Endothelial cell of umbilical vein (primary cell): ENCODE measurements around the gene CCNYL1. TPM values are rescaled to one million over a fixed set of nuclear protein-coding genes. Genes with fewer than 3 reads are reported as not detected.

Experiments used
- BruUV-seq: library from RNA; stranded (reverse); fragments of 400-500 nt; replicated peaks from 2 replicates; lab custom pipeline; 2021; lab: Mats Ljungman, UMichigan
- CTCF ChIA-PET: fragments of 300-600, 350-600 bp; sonication (Branson Sonifier 250); formaldehyde crosslinking; loops from one replicate; lab custom pipeline; 2021; ENCODE audit warnings: antibody characterized with exemption, inconsistent platforms; lab: Charles Lee
- POLR2A ChIA-PET: fragments of 300-600, 350-600 bp; sonication (Branson Sonifier 250); formaldehyde crosslinking; loops from one replicate; lab custom pipeline; 2021; ENCODE audit warnings: antibody characterized with exemption, inconsistent platforms; lab: Charles Lee
- DNase-seq: peaks from one replicate; pipeline ENCODE4 v3.0.0-alpha.2; 2011; ENCODE audit warnings: low read depth, low spot score
- FAIRE-seq: peaks from 2 replicates; lab custom pipeline; 2011; peaks lifted over from hg19 to GRCh38; lab: Jason Lieb, UNC
- H2AFZ ChIP-seq: 2 replicates; pipeline ENCODE4 v1.6.0; 2012; ENCODE audit warnings: low read depth, low read length, control low read depth, inconsistent platforms
- H3K27ac ChIP-seq: 2 replicates; pipeline ENCODE4 v1.5.1; 2011; ENCODE audit warnings: low read depth, mild to moderate bottlenecking, control low read depth, low read length, moderate library complexity; ENCODE audit not compliant: insufficient read depth
- H3K27me3 ChIP-seq, 2 experiments: 2 replicates each; pipeline versions ENCODE4 v1.6.0 to v1.6.1; 2011; ENCODE audit warnings: low read length in 2 of 2, mixed read lengths in 1 of 2; ENCODE audit not compliant: control insufficient read depth in 2 of 2, insufficient read depth in 2 of 2
- H3K36me3 ChIP-seq, 2 experiments: 2 replicates in 1 of 2; 3 replicates in 1 of 2; pipeline ENCODE4 v1.5.1; 2011; ENCODE audit warnings: low read length in 2 of 2, mild to moderate bottlenecking in 1 of 2, moderate library complexity in 1 of 2; ENCODE audit not compliant: control insufficient read depth in 2 of 2, insufficient read depth in 2 of 2; ENCODE audit errors: extremely low read depth in 1 of 2
- H3K4me1 ChIP-seq: 3 replicates; pipeline ENCODE4 v1.5.1; 2011; ENCODE audit warnings: mild to moderate bottlenecking, low read length; ENCODE audit not compliant: control insufficient read depth, insufficient read depth; ENCODE audit errors: extremely low read depth
- H3K4me2 ChIP-seq: 2 replicates; pipeline ENCODE4 v1.6.1; 2011; ENCODE audit warnings: low read length, control low read depth, mixed read lengths; ENCODE audit not compliant: insufficient read depth
- H3K4me3 ChIP-seq, 3 experiments: fragments of 200-600 bp in 1 of 3; sonication (generic), shearing (Covaris generic) in 1 of 3; replicated peaks in 1 of 3; 2 replicates each; pipeline ENCODE4 v1.5.1; 2011 to 2016; ENCODE audit warnings: control low read depth in 3 of 3, low read length in 3 of 3, mild to moderate bottlenecking in 2 of 3, inconsistent platforms in 1 of 3, low read depth in 1 of 3, moderate library complexity in 1 of 3; ENCODE audit not compliant: insufficient read depth in 1 of 3
- H3K79me2 ChIP-seq: 2 replicates; pipeline ENCODE4 v1.6.0; 2012; ENCODE audit warnings: low read length, inconsistent platforms; ENCODE audit not compliant: control insufficient read depth, insufficient read depth
- H3K9ac ChIP-seq: replicated peaks from 2 replicates; pipeline ENCODE3; 2011; ENCODE audit warnings: low read length, control low read depth; ENCODE audit not compliant: insufficient read depth; ENCODE audit errors: extremely low read depth
- H3K9me1 ChIP-seq: replicated peaks from 3 replicates; pipeline ENCODE4 v1.6.0; 2011; ENCODE audit warnings: mild to moderate bottlenecking, low read length; ENCODE audit not compliant: control insufficient read depth, insufficient read depth; ENCODE audit errors: extremely low read depth
- H3K9me3 ChIP-seq: replicated peaks from 2 replicates; pipeline ENCODE4 v1.5.1; 2012; ENCODE audit warnings: low read length, inconsistent platforms; ENCODE audit not compliant: control insufficient read depth, insufficient read depth
- H4K20me1 ChIP-seq: replicated peaks from 2 replicates; pipeline ENCODE3; 2011; ENCODE audit warnings: mild to moderate bottlenecking, low read length; ENCODE audit not compliant: control insufficient read depth, insufficient read depth; ENCODE audit errors: extremely low read depth
- EZH2 ChIP-seq: IDR thresholded peaks from 2 replicates; pipeline ENCODE4 v1.6.1; 2012; ENCODE audit warnings: borderline replicate concordance, low read depth, mild to moderate bottlenecking, moderate library complexity, low read length, inconsistent platforms; ENCODE audit not compliant: severe bottlenecking
- FOS ChIP-seq: IDR thresholded peaks from 2 replicates; pipeline ENCODE4 v1.6.1; 2011; ENCODE audit warnings: mild to moderate bottlenecking, low read length, moderate library complexity, borderline replicate concordance; ENCODE audit not compliant: insufficient read depth
- GATA2 ChIP-seq: IDR thresholded peaks from 2 replicates; pipeline ENCODE4 v1.7.0; 2011; ENCODE audit warnings: low read depth, mild to moderate bottlenecking, moderate library complexity, mixed read lengths, low read length; ENCODE audit not compliant: insufficient read length, insufficient read depth
- JUN ChIP-seq: IDR thresholded peaks from 2 replicates; pipeline ENCODE4 v1.6.1; 2011; ENCODE audit warnings: borderline replicate concordance, low read depth; ENCODE audit not compliant: insufficient read length, insufficient read depth
- MYC ChIP-seq: IDR thresholded peaks from one replicate; pipeline ENCODE4 v1.6.1; 2011; ENCODE audit warnings: mild to moderate bottlenecking, low read depth, low read length
- POLR2A ChIP-seq: IDR thresholded peaks from 2 replicates; pipeline ENCODE4 v1.6.1; 2012; ENCODE audit warnings: low read depth, mild to moderate bottlenecking, control low read depth, low read length
- POLR2AphosphoS5 ChIP-seq: IDR thresholded peaks from 2 replicates; pipeline ENCODE4 v1.6.1; 2012; ENCODE audit warnings: low read depth, mild to moderate bottlenecking, control low read depth, low read length, moderate library complexity; ENCODE audit not compliant: insufficient read depth
- dilution Hi-C: fragments of 300-500 bp; cut with MboI; formaldehyde crosslinking; loops from one replicate; pipeline ENCODE4 v1.15.0; 2019; ENCODE audit warnings: low sequenced_read_pairs; ENCODE audit not compliant: extremely low pct_ligation_motif_present
- intact Hi-C: fragments of 100-400 bp; cut with micrococcal nuclease; formaldehyde crosslinking; loops from one replicate; pipeline ENCODE4 v1.10.0; 2022
- polyA plus RNA-seq, 4 experiments: library from polyadenylated mRNA; depleted of rRNA in 3 of 4; stranded (reverse) in 3 of 4; unstranded in 1 of 4; fragments of >200 nt; gene quantifications; 2 replicates each; pipeline versions ENCODE4 v1.2.1 to v1.2.3, GENCODE V29; 2011 to 2012; ENCODE audit warnings: missing spikeins in 1 of 4
- total RNA-seq: library from RNA; stranded (reverse); gene quantifications from 2 replicates; pipeline ENCODE4 v1.2.3, GENCODE V29; 2021
- TF ChIP-seq, protein P1 (sequence below): IDR thresholded peaks from 2 replicates; pipeline ENCODE4 v1.6.1; 2011; ENCODE audit not compliant: insufficient read depth, insufficient read length
- TF ChIP-seq, protein P2 (sequence below), 2 donors: IDR thresholded peaks; 1 replicate in 1 of 2; 2 replicates in 1 of 2; pipeline ENCODE4 v1.5.1; 2011; ENCODE audit warnings: low read length in 2 of 2, mild to moderate bottlenecking in 2 of 2, moderate library complexity in 2 of 2, control low read depth in 1 of 2, inconsistent platforms in 1 of 2, low read depth in 1 of 2; ENCODE audit not compliant: insufficient read depth in 1 of 2; ENCODE audit errors: extremely low read depth in 1 of 2

Gene CCNYL1
- total and polyA plus RNA-seq, 2 donors (not counting 3 experiments of a cell fraction or from before 2014, with no cell fraction given) = 15.2 to 49.3 TPM

DNA sequence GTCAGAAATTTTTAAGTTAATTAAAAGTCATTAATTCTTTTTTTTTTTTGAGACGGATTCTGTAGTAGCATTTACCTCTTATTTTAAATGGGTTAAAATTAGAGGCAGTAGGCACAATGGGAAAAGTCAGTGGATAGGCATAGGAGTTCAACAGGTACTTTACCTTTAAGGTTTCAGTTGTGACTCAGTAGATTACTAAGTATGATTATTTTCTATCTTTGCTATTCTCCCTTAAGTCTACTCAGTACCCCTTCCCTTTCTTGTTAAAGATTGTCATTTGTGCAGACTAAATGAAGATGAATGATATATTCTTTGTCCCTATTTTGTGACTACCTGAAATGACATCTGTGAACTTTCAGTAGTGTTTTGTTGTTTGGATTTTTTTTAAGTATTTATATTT, 19.7 kb downstream of the CCNYL1 start:
- Histone ChIP-seq H3K9me1 (no peaks in the 10 kb centered on the region), H3K27ac (no peak overlapping the region), H3K9me3 (no peaks in the 10 kb centered on the region), H3K4me1 (peaks cover 13% of the 10 kb centered on the region), H3K36me3 (peaks cover 1 to 8% of the 10 kb centered on the region in 2 experiments), H3K79me2 (no peaks in the 10 kb centered on the region), H3K27me3 (no peaks in the 10 kb centered on the region), H3K4me2 (no peak overlapping the region), H2AFZ (no peak overlapping the region), H3K4me3 (no peak overlapping the region), H4K20me1 (no peaks in the 10 kb centered on the region), H3K9ac (no peak overlapping the region)
- dilution Hi-C loops (no loop called here), intact Hi-C loops (no loop called here)
- ChIA-PET CTCF (interaction anchor here (5.9 kb wide), 1 partner anchor 105 kb away, joined by 45 read pairs; the partner anchor contains the start of gene METTL21A), POLR2A (no interaction called here)
- FAIRE-seq = no peak
- TF ChIP-seq GATA2 = no peak
- no peak for TF ChIP-seq POLR2AphosphoS5
- no peak for TF ChIP-seq EZH2
- TF ChIP-seq FOS = no peak
- no peak for TF ChIP-seq JUN
- TF ChIP-seq, protein P1, sequence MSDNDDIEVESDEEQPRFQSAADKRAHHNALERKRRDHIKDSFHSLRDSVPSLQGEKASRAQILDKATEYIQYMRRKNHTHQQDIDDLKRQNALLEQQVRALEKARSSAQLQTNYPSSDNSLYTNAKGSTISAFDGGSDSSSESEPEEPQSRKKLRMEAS = no peak
- TF ChIP-seq POLR2A = no peak
- no peak for TF ChIP-seq MYC
- TF ChIP-seq, protein P2, sequence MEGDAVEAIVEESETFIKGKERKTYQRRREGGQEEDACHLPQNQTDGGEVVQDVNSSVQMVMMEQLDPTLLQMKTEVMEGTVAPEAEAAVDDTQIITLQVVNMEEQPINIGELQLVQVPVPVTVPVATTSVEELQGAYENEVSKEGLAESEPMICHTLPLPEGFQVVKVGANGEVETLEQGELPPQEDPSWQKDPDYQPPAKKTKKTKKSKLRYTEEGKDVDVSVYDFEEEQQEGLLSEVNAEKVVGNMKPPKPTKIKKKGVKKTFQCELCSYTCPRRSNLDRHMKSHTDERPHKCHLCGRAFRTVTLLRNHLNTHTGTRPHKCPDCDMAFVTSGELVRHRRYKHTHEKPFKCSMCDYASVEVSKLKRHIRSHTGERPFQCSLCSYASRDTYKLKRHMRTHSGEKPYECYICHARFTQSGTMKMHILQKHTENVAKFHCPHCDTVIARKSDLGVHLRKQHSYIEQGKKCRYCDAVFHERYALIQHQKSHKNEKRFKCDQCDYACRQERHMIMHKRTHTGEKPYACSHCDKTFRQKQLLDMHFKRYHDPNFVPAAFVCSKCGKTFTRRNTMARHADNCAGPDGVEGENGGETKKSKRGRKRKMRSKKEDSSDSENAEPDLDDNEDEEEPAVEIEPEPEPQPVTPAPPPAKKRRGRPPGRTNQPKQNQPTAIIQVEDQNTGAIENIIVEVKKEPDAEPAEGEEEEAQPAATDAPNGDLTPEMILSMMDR (IDR thresholded peaks at IDR 0.05; ENCODE audit: extremely low read depth in 1 of 2, insufficient read depth in 1 of 2, low read depth in 1 of 2, low read length in 2 of 2) = no peak
- no peak for DNase-seq
- no TSS peak for BruUV-seq
